Esophagus (tissue), 2 donors: Measurements from ENCODE around the gene LGALS12. TPM values are rescaled to one million over a fixed set of nuclear protein-coding genes. Genes with fewer than 3 reads are reported as not detected.
"Not testable (repeated sequence)": the region's sequence is repeated elsewhere in the genome, so short reads cannot be mapped to it uniquely, and the experiment has no call there.

ENCODE experiments used
- H3K27ac ChIP-seq, 2 donors: one replicate each; pipeline ENCODE4 v1.5.1; 2013; ENCODE audit warnings: low read depth in 2 of 2, mild to moderate bottlenecking in 2 of 2, inconsistent platforms in 1 of 2, low read length in 1 of 2, moderate library complexity in 1 of 2
- H3K27me3 ChIP-seq, 2 donors: one replicate each; pipeline ENCODE4 v1.6.1; 2013; ENCODE audit warnings: low read length in 2 of 2, control low read depth in 1 of 2, mild to moderate bottlenecking in 1 of 2; ENCODE audit not compliant: insufficient read depth in 2 of 2, control insufficient read depth in 1 of 2
- H3K36me3 ChIP-seq, 2 donors: one replicate each; pipeline ENCODE4 v1.6.1; 2013; ENCODE audit warnings: low read length in 1 of 2; ENCODE audit not compliant: control insufficient read depth in 2 of 2, insufficient read depth in 2 of 2
- H3K4me1 ChIP-seq, 2 donors: one replicate each; pipeline ENCODE4 v1.6.1; 2013; ENCODE audit warnings: low read length in 1 of 2; ENCODE audit not compliant: control insufficient read depth in 2 of 2, insufficient read depth in 2 of 2
- H3K4me3 ChIP-seq, 2 donors: one replicate each; pipeline ENCODE4 v1.5.1; 2013; ENCODE audit warnings: low read length in 2 of 2, mild to moderate bottlenecking in 2 of 2, low read depth in 1 of 2, moderate library complexity in 1 of 2
- H3K9me3 ChIP-seq, 2 donors: one replicate each; pipeline ENCODE4 v1.6.1; 2013; ENCODE audit warnings: mild to moderate bottlenecking in 2 of 2, low read depth in 1 of 2, low read length in 1 of 2, moderate library complexity in 1 of 2; ENCODE audit not compliant: control insufficient read depth in 2 of 2, insufficient read depth in 1 of 2
- WGBS, 2 donors: extraction: QIAGEN DNeasy Blood & Tissue Kit; methylation state at CpG; one replicate each; pipeline ENCODE4 v1.1.7; 2013; 5-methylcytosine and 5-hydroxymethylcytosine counted together
- polyA plus RNA-seq, 2 donors: library from polyadenylated mRNA; stranded (reverse); fragments of 200-250 nt; gene quantifications; one replicate each; pipeline ENCODE4 v1.2.3, GENCODE V29; 2013
- donor health status: healthy with polysubstance abuse.
- donor health status: Bipolar disorder and iron deficiency.

Gene LGALS12
- polyA plus RNA-seq, 2 donors = 0.04 TPM; not detected in 1

DNA sequence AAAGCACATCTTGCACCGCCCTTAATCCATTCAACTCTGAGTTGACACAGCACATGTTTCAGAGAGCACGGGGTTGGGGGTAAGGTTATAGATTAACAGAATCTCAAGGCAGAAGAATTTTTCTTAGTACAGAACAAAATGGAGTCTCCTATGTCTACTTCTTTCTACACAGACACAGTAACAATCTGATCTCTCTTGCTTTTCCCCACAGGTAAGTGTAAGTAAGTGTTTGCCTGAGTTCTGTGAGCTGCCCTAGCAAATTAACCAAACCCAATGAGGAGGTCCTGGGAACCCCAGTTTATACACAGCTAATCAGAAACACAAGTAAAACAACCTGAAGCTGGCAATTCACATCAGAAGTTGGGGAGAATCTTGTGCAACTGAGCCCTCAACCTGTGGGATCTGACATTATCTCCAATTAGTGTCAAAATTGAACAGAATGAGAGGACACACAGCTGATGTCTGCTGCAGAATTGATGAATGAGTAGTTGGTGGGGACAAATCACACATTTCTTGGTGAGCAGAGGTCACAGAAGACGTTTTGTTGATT, 22.9 kb downstream of the LGALS12 start:
- not testable (repeated sequence) for H3K27ac ChIP-seq, H3K27me3 ChIP-seq, H3K36me3 ChIP-seq, H3K4me1 ChIP-seq, H3K9me3 ChIP-seq, H3K4me3 ChIP-seq
- WGBS, 2 donors = 71 to 78% methylated on average over 1 of the region's 3 CpGs

DNA sequence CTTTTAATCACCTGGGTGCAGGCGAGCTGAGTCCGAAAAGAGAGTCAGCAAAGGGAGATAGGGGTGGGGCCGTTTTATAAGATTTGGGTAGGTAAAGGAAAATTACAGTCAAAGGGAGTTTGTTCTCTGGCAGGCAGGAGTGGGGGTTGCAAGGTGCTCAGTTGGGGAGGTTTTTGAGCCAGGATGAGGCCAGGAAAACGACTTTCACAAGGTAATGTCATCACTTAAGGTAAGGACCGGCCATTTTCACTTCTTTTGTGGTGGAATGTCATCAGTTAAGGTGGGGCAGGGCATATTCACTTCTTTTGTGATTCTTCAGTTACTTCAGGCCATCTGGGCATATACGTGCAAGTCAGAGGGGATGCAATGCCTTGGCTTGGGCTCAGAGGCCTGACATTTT, 23.5 kb downstream of the LGALS12 start:
- not testable (repeated sequence) for H3K36me3 ChIP-seq, H3K4me1 ChIP-seq, H3K27me3 ChIP-seq, H3K27ac ChIP-seq, H3K9me3 ChIP-seq, H3K4me3 ChIP-seq
- 68 to 71% methylated on average over 6 of the region's 6 CpGs for WGBS, 2 donors

DNA sequence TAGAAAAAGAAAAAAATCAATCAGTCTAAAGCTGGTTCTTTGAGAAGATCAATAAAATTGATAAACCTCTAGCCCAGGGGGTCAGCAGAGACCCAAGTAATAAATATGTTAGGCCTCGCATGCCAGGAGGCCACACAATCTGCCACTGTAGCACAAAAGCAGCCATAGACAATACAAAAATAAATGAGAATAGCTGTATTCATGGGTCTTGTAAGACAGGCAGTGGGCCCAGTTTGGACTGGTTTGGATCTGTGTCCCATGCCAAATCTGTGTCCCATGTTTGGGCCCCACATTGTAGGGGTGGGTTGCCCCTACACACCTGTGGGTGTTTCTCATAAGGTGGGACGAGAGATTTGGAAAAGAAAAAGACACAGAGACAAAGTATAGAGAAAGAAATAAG, 24.1 kb downstream of the LGALS12 start:
- no peaks in the 10 kb centered on the region for H3K9me3 ChIP-seq
- no peak overlapping the region for H3K27ac ChIP-seq
- no peaks in the 10 kb centered on the region for H3K27me3 ChIP-seq
- H3K4me3 ChIP-seq = no peak overlapping the region
- no peaks in the 10 kb centered on the region for H3K4me1 ChIP-seq
- no peaks in the 10 kb centered on the region for H3K36me3 ChIP-seq
- 94% methylated on average over 2 of the region's 2 CpGs for WGBS, 2 donors

DNA sequence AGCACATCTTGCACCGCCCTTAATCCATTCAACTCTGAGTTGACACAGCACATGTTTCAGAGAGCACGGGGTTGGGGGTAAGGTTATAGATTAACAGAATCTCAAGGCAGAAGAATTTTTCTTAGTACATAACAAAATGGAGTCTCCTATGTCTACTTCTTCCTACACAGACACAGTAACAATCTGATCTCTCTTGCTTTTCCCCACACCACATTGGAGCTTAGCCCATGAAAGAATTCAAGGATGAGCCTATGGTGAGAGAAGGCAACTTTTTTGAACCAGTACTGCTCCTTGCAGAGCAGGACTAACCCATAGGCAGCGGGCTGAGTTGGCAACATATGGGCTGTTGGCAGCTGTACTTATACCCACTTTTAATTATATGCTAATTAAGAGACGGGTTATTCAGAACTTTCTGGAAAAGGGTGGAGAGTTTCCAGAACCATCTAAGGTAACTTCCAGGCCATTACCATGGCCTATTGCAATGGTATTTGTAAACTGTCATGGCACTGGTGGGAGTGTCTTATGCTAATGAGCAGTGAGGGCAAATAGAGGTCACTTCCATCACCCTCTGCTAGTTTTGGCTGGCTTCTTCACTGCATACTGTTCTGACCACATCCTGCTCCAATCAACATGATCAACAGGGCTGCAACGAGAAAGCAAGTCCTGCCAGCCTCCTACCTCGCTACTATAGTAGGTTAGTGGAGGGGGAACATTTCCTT, 25.3 kb downstream of the LGALS12 start:
- not testable (repeated sequence) for H3K9me3 ChIP-seq, H3K27ac ChIP-seq, H3K4me3 ChIP-seq, H3K36me3 ChIP-seq, H3K27me3 ChIP-seq, H3K4me1 ChIP-seq
- 57 to 70% methylated on average over 4 of the region's 6 CpGs for WGBS, 2 donors

DNA sequence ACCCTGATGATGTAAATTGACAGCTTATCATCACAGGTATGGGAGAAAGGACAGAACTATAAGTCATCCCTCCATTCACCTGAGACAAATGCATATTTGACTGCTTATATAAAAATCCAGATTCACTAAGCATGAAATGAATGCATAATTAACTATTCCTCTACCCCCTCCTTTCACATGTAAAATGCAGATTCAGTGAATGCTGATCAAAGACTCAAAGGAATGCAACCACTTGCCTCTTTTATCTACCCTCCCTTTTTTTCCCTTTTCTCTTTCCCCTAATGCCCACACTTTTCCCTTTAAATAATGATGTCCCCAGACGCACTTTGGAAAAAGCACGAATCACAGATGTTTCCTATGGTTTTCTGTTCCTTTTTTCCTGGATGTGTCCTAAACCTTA, 26.2 kb downstream of the LGALS12 start:
- Histone ChIP-seq H3K4me1 (peaks cover 0 to 3% of the 10 kb centered on the region in 2 donors), H3K4me3 (no peak overlapping the region), H3K36me3 (no peaks in the 10 kb centered on the region), H3K27me3 (no peaks in the 10 kb centered on the region), H3K9me3 (no peaks in the 10 kb centered on the region), H3K27ac (no peak overlapping the region)
- 73 to 83% methylated on average over 2 of the region's 2 CpGs for WGBS, 2 donors

DNA sequence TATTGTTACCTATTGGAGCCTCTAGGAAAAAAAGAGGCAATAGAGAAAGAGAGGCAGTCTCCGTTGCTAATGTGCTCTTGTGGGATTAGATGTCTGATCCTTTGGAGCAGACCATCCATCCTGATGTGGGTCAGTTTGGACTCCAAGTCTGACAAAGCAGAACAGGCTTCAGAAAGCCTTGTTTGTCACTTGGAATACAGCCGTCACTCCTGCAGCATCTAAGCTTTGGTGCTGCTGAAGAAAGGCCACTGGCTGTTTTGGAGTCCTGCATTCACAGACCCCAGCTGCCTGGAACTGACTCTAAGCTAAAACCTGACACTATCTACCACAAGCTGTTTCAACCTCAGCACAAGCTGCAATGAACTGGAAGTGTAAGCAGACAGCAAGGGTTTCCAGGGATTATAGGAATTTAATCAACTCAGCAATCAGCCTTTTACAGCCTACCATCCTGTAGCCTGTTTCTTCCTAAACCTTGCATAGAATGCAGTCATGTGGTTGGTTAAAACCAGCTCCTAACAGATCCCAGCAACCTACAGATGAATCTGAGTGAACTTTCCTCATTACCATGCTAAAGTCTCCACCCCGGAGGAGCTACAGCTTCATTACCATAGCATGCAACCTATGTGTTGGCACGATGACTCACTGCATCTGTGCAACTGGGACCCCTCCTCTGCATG, 27.1 kb downstream of the LGALS12 start:
- WGBS, 2 donors = 72 to 73% methylated on average over 4 of the region's 4 CpGs
- Histone ChIP-seq H3K27ac (no peak overlapping the region), H3K4me1 (peaks cover 3 to 8% of the 10 kb centered on the region in 2 donors), H3K36me3 (no peaks in the 10 kb centered on the region), H3K9me3 (no peaks in the 10 kb centered on the region), H3K27me3 (no peaks in the 10 kb centered on the region), H3K4me3 (no peak overlapping the region)

DNA sequence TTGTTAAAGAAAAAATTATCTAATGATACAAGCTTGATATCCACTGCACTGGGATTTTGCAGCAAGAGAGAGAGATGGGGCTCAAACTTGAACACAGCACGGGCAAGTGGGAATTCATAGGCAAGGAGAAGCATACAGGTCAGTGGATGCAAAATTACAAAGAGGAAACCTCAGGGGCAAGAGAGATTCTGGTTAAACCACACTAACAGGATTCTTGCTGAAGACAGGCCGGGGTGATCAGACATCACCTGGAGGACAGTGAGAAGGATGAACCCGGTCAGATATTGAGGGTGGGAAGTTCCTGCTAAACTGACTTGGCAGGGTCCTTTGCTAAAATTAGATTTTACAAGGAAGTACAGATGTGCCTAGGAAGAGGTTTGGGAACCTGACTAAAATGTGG, 28.2 kb downstream of the LGALS12 start:
- no peak overlapping the region for H3K27ac ChIP-seq
- WGBS, 2 donors = 61 to 64% methylated on average over 3 of the region's 3 CpGs
- H3K4me1 ChIP-seq = peaks cover 3 to 17% of the 10 kb centered on the region in 2 donors
- no peak overlapping the region for H3K4me3 ChIP-seq
- no peaks in the 10 kb centered on the region for H3K9me3 ChIP-seq
- H3K27me3 ChIP-seq = no peaks in the 10 kb centered on the region
- no peaks in the 10 kb centered on the region for H3K36me3 ChIP-seq

DNA sequence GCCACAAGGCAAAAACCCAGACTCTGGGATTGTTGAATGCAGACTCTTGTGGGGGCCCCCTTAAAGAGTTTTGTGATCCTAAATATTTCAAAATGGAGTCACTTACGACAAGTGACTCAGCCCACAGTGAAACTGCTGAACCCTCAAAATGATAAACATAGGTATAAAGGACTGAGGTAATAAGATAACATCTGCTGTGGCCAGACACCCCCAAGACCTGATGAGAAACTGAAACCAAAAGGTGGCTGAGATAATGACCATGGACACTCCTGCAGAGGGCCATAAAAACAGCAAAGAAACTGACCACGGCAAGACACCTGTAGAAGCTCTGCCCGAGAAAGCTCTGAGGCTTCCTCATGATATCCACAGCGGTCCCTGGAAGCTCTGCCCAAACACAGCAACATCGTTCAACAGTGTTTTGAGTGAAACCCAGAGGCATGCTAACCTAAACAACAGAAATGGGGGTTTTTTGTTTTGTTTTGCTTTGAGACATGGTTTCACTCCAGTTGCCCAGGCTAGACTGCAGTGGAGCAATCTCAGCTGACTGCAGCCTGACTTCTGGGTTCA, 29.1 kb downstream of the LGALS12 start:
- Histone ChIP-seq H3K27ac (no peak overlapping the region), H3K9me3 (no peaks in the 10 kb centered on the region), H3K27me3 (no peaks in the 10 kb centered on the region), H3K4me1 (peaks cover 3 to 17% of the 10 kb centered on the region in 2 donors), H3K4me3 (no peak overlapping the region), H3K36me3 (no peaks in the 10 kb centered on the region)
- 80 to 88% methylated on average over 5 of the region's 5 CpGs for WGBS, 2 donors

DNA sequence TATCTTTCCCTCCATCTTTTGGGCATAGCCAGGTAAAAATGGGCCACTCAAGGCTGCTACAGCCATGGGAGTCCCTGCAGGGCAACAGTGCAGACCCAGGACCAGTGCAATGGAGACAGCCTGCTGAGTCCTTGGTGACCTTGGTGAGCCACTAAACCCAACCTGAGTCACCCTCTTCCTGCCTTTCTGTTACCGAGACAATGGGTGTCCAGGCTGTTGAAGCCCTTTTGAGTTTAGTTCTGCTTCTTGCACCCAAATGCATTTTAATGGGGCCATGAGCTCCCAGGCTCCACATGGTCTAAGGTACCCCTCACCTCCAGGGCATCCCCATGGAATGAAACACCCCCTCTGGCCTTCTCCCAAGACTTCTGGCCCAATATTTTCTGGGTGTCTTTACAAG, 29.9 kb downstream of the LGALS12 start:
- Histone ChIP-seq H3K36me3 (no peaks in the 10 kb centered on the region), H3K4me3 (no peak overlapping the region), H3K4me1 (peaks cover 3 to 17% of the 10 kb centered on the region in 2 donors), H3K27me3 (no peaks in the 10 kb centered on the region), H3K27ac (peak overlapping the region in 1 of 2 donors; percentile 92), H3K9me3 (no peaks in the 10 kb centered on the region)
- WGBS, 2 donors = 73 to 79% methylated on average over 1 of the region's 1 CpG
